ENCODE measurements around the gene RCOR1. TPM values are rescaled to one million over a fixed set of nuclear protein-coding genes. Genes with fewer than 3 reads are reported as not detected.
A peak's percentile ranks its signal among the peaks of the same experiment; 100 is the strongest.

Gene RCOR1
- polyA plus RNA-seq, 1 donor (not counting 4 experiments of a cell fraction or from before 2014, with no cell fraction given) = 27.0 TPM

- Histone ChIP-seq H3K4me2 (ENCODE audit: control insufficient read depth, extremely low read depth, insufficient read depth, low read depth, low read length) (no peak overlapping the region), H3K27me3 (ENCODE audit: control insufficient read depth, extremely low read depth, insufficient read depth, low read length) (no peaks in the 10 kb centered on the region), H2AFZ (ENCODE audit: control insufficient read depth, low read length) (no peak overlapping the region), H3K9me3 (ENCODE audit: control insufficient read depth, low read depth, low read length) (no peaks in the 10 kb centered on the region), H4K20me1 (ENCODE audit: control insufficient read depth, extremely low read depth, insufficient read depth, low read length) (peaks cover 10% of the 10 kb centered on the region), H3K4me3 (ENCODE audit: control insufficient read depth in 2 of 3, extremely low read depth in 1 of 3, insufficient read depth in 2 of 3, low read depth in 1 of 3, low read length in 3 of 3) (no peak overlapping the region), H3K4me1 (ENCODE audit: control insufficient read depth, extremely low read depth, insufficient read depth, low read length) (peaks cover 3% of the 10 kb centered on the region), H3K36me3 (ENCODE audit: control insufficient read depth in 2 of 2, extremely low read depth in 1 of 2, insufficient read depth in 2 of 2, low read length in 2 of 2) (peaks cover 3 to 4% of the 10 kb centered on the region in 2 experiments), H3K79me2 (ENCODE audit: control insufficient read depth, insufficient read depth, low read length) (peaks cover 56% of the 10 kb centered on the region), H3K9me1 (ENCODE audit: control insufficient read depth, extremely low read depth, insufficient read depth, low read length) (no peaks in the 10 kb centered on the region), H3K27ac (ENCODE audit: control insufficient read depth, insufficient read depth, low read length) (no peak overlapping the region), H3K9ac (ENCODE audit: control insufficient read depth, extremely low read depth, insufficient read depth, low read length) (no peak overlapping the region)
- dilution Hi-C loops (cut with MboI; ENCODE audit: extremely low pct_ligation_motif_present, low sequenced_read_pairs) = no loop called here
- DNase-seq (ENCODE audit: low read depth, low spot score) (peak; percentile 21), FAIRE-seq (no peak)
- TF ChIP-seq CTCF (optimal IDR thresholded peaks at IDR 0.05 in 1 of 3, IDR thresholded peaks at IDR 0.05 in 1 of 3, conservative IDR thresholded peaks at IDR 0.05 in 1 of 3; ENCODE audit: extremely low read depth in 1 of 3, insufficient read depth in 2 of 3, low read length in 3 of 3) = peak; percentile 49 to 57 (median 56)
- TF ChIP-seq EZH2 (IDR thresholded peaks at IDR 0.05; ENCODE audit: low read length) = no peak
Measured at GRCh38 chr14:102694530-102695166, 102.2 kb downstream of the RCOR1 start.

GRCh38 chr14:102695167-102695555 is 102.7 kb downstream of the RCOR1 start:
- dilution Hi-C loops (cut with MboI; ENCODE audit: extremely low pct_ligation_motif_present, low sequenced_read_pairs) = no loop called here
- Histone ChIP-seq H3K27ac (ENCODE audit: control insufficient read depth, insufficient read depth, low read length) (no peak overlapping the region), H3K4me1 (ENCODE audit: control insufficient read depth, extremely low read depth, insufficient read depth, low read length) (peaks cover 3% of the 10 kb centered on the region), H3K9ac (ENCODE audit: control insufficient read depth, extremely low read depth, insufficient read depth, low read length) (no peak overlapping the region), H3K79me2 (ENCODE audit: control insufficient read depth, insufficient read depth, low read length) (peaks cover 54% of the 10 kb centered on the region), H3K9me1 (ENCODE audit: control insufficient read depth, extremely low read depth, insufficient read depth, low read length) (no peaks in the 10 kb centered on the region), H3K36me3 (ENCODE audit: control insufficient read depth in 2 of 2, extremely low read depth in 1 of 2, insufficient read depth in 2 of 2, low read length in 2 of 2) (peaks cover 3 to 4% of the 10 kb centered on the region in 2 experiments), H3K27me3 (ENCODE audit: control insufficient read depth, extremely low read depth, insufficient read depth, low read length) (no peaks in the 10 kb centered on the region), H3K9me3 (ENCODE audit: control insufficient read depth, low read depth, low read length) (no peaks in the 10 kb centered on the region), H3K4me2 (ENCODE audit: control insufficient read depth, extremely low read depth, insufficient read depth, low read depth, low read length) (no peak overlapping the region), H3K4me3 (ENCODE audit: control insufficient read depth in 2 of 3, extremely low read depth in 1 of 3, insufficient read depth in 2 of 3, low read depth in 1 of 3, low read length in 3 of 3) (no peak overlapping the region), H2AFZ (ENCODE audit: control insufficient read depth, low read length) (no peak overlapping the region), H4K20me1 (ENCODE audit: control insufficient read depth, extremely low read depth, insufficient read depth, low read length) (peaks cover 10% of the 10 kb centered on the region)
- DNase-seq (ENCODE audit: low read depth, low spot score) = no peak
- no peak for FAIRE-seq
- TF ChIP-seq EZH2 (IDR thresholded peaks at IDR 0.05; ENCODE audit: low read length) (no peak), CTCF (optimal IDR thresholded peaks at IDR 0.05 in 1 of 3, IDR thresholded peaks at IDR 0.05 in 1 of 3, conservative IDR thresholded peaks at IDR 0.05 in 1 of 3; ENCODE audit: extremely low read depth in 1 of 3, insufficient read depth in 2 of 3, low read length in 3 of 3) (no peak)

Measured in keratinocyte (primary cell).